TTC549 (cell line): ENCODE results near the gene PLAC8.
A peak's percentile ranks its signal among the peaks of the same experiment; 100 is the strongest.
"Not testable (repeated sequence)": the region's sequence is repeated elsewhere in the genome, so short reads cannot be mapped to it uniquely, and the experiment has no call there.

ENCODE experiments used
- FAIRE-seq: peaks from 2 replicates; lab custom pipeline; 2012; peaks lifted over from hg19 to GRCh38; lab: Jason Lieb, UNC

Gene PLAC8

DNA sequence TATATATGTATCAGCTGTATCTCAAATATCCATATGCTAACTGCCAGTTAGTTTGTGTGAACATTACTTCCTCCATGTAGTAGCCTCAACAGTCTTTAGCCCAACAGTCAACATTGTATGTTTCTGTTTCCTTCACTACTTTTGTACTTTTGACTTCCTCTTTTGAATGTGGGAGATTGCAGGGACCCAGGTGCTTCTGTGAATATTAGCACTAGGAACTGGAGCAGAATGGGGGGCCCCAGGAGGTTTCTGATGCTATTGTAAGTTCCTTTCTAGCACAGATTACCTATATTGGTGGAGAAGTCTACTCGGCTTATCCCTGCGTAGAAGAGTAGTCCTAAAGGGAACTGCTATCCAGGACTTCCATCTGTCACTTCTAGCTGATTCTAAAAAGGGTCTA, 2.3 kb downstream of the PLAC8 start:
- no peak for FAIRE-seq

DNA sequence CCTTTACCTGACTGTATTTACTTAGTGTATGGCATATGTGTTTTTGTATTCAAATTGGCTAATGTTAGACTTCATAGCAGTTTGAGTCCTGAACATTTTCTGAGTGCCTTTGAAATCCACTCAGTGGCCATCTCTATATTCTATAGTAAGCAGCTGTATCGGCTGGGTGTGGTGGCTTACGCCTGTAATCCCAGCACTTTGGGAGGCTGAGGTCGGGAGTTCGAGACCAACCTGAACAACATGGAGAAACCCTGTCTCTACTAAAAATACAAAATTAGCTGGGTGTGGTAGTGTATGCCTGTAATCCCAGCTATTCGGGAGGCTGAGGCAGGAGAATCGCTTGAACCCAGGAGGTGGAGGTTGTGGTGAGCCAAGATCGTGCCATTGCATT, 2.8 kb downstream of the PLAC8 start:
- FAIRE-seq: not testable (repeated sequence)

DNA sequence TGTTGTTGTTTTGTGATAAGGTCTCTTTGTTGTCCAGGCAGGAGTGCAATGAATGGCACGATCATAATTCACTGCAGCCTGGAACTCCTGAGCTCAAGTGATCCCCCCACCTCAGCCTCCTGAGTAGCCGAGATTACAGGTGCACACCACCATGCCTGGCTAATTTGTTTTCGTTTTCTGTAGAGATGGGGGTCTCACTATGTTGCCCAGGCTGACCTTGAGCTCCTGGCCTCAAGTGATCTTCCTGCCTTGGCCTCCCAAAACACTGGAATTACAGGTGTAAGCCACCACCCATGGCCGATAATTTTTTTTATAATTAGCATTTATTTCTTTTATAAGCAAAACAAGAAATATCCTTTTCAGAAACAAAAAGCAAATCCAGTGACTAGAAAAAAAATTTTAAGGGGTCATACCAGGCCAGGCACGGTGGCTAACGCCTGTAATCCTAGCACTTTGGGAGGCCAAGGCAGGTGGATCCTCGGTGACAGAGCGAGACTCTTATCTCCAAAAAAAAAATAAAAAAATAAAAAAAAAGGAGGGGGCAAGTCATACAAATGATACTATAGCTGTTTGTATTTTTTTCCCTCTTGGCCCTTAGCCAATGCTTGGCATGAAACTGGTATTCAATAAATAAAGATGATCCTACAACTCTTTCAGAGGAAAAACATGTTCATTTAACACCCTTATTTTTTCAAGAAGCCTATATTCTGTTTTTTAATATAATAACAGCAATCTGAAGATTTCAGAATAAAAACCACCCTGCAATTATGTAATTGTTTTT, 3.4 kb downstream of the PLAC8 start:
- no peak for FAIRE-seq

DNA sequence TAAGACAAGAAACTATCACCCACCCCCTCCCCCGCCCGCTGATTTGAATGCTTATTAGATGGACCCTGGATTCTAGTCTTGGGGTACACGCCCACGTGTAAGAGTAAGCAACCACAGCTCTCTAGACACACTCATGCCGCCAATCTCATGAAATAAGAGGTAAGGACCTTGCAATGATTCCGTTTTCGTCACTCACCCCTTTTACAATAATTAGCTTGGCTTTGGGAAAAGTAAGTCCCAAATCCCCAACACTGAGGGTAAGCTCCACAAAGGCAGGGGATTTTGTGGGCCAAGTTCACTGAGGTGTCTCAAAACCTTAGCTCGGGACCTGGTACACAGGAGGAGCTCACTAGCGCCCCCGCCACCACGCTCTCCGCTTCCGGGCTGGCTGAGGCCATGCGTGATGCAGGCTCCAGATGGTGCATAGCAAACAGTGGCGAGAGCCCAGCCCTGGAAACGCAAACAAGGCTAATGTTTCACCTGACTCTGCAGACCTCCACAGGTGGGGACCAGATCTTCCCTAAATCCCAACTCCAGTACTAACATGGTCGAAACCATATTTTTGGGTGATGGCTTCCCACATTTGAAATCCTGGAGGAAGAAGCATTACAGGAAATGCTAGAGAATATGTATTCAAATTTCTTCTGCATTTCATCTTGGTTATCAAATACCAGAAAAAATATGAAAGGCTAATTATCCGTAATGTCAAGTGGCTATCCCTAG, 4.1 kb downstream of the PLAC8 start:
- FAIRE-seq: no peak

DNA sequence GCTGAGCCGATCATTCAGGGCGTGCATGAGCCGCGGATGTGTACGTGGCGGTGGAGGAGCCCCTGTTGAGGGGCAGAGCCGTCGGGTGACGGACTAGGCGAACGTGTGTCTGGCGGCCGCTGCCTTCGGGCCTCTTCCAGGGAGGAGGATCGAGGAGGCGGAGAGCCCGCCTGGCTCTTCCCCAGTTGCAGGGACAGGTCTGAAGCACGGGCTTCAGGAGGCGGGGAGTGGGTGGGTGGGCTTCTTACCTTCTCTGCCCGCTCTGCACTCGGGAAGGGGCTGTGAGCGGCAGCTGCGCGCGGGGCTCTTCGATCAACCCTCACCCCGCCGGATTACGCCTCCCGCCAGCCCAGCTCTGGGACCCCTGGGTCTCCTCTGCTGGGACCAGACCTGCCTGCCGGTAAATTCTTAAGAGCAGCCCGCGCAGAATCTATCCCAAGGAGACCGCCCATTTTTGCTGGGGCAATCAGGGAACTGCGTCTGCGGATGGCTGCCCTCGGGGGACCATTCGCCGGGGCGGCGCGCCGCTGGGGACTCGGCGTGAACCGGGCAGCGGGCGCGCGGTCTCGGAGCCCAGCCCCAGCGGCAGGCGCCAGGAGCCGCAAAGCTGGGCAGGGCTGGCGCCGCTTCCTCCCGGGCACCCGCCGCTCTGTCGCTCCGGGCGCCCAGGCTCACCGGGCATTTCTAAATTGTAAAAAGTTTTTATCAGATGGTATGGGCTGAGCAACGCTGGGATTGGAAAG, 4.9 kb downstream of the PLAC8 start:
- FAIRE-seq: no peak

DNA sequence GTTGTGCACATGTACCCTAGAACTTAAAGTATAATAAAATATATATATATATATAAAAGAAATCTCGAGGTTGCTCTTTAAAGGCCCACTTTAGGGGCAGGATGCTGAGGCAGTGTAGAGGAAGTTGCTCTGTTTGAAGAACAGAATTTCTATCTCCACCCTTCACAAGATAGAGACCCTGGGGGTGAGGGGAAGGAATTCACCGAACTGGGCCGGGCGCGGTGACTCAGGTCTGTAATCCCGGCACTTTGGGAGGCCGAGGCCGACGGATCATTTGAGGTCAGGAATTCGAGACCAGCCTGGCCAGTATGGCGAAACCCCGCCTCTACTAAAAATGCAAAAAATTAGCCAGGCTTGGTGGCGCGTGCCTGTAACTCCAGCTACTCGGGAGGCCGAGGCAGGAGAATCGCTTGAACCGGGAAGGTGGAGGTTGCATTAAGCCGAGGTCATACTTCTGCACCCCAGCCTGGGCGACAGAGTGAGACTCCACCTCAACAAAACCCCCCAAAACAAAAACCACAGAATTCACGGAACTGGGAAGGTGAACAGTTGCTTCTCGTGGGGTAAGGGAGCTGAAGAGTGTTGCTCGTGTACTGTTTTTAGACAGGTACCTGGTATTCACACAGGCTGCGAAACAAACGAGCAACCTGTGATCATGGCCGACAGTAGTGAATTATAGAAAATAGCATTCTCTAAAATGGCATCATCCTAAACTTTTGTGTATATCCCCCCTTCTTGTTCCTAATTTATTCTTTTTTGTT, 6.2 kb downstream of the PLAC8 start:
- FAIRE-seq: no peak

DNA sequence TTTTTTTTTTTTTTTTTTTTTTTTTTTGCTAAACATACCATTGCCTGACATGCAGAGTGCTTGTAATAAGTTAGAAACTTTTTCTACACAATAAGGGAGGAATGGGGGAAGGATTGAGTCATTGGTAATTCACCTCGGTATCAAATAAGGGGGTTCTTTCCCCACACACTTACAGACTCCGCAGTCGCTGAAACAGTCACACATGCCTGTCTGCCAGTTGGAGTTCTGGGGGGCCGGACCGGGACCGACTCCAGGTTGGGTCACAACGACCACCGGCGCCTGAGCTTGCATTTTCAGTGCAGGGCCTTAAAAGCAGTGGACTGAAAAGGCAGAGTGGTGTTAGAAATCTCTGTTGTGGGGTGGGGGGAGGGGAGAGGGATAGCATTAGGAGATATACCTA, 6.9 kb downstream of the PLAC8 start:
- FAIRE-seq: no peak

DNA sequence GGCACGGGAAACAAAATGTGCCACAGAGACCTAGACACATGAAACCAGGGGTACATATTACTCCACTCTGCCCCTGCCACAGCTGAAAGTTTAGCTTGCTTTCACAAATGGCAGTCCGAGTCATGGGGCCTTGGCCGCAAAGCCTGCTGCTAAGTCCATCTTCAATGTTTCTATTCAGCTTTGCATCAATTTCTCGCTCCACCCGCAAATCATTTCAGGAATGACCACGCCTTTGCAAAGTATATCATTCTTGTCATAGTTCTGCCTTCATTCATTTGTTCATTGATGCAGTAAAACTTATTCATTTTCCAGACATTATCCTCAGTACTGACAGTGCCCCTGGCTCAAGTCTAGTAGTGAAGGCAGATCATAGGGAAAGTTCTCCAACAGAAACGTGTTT, 9.5 kb downstream of the PLAC8 start:
- no peak for FAIRE-seq

DNA sequence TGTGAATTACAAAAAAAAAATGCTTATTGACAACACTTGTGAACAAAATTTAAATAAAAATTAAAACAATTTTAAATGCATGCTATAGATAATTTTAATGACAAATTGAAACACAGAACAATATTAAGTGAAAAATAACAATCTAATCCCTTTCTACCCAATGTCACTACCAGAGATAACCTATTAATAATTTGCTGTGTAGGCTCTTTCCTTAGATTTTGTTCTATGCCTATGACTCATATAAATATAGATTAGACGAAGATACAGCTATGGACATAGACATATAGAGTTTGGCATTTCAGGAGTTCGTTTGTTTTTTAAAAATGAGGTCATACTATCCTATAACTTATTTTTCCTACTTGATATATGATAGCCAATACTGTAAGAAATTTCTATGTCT, 18.1 kb downstream of the PLAC8 start:
- FAIRE-seq: no peak

DNA sequence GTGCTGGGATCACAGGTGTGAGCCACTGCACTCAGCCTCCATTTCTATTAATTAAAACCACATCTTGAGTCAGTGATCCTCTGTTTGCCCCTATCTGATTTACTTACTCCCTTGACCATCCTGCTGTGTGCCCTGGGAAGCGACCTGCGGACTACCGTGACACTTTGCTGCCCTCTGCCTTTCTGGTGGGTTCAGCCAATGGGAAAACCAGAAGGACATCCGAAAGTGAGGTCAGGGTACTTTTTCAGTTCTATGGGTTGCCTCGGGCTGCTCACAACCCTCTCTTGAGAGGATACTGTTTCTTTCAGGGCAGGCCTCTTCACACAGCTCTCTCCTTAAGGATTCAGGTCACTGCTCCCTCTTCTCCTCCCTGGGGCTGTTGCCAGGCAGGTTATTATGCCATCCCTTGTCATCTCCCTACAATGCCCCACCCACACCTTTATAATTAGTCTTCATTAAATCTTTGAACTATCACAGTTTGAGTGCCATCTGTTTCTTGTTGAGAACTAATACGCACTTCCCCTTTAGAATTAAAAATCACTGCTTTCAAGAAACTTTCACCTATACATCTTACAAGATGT, 21.4 kb downstream of the PLAC8 start:
- no peak for FAIRE-seq

DNA sequence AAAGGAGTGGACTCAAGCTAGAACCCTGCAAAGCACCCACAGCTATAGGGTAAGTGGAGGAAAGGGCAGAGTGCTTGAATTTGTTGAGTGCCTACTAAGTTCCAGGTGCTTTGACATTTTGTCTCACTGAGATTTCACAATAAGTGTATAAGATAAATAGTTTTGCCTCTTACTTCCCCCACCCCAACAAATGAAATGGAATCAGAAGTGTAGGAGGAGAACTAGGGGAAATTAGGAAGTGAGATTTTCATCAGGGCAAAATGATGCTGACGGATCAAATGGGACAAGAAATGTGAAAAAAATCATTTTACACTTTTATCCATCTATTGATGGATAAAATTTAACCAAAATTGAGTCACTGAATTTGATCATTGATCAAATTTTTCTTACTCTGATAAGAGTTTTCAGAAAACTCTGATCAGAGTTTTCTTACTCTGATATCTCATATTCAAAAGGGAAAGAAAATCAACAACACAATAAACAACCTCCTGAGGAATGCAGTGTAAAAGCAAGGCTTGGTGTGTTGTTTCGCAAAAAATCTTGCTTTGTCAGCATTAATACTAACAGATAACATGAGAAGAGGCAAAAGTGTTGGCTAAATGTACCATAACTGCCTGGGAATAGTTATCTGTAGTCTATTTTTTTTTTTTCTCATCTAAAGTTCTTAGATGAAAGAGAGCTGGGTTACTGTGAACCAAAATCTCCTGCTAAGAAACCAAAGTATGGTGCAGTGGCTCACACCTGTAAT, 24.9 kb downstream of the PLAC8 start:
- FAIRE-seq: no peak

DNA sequence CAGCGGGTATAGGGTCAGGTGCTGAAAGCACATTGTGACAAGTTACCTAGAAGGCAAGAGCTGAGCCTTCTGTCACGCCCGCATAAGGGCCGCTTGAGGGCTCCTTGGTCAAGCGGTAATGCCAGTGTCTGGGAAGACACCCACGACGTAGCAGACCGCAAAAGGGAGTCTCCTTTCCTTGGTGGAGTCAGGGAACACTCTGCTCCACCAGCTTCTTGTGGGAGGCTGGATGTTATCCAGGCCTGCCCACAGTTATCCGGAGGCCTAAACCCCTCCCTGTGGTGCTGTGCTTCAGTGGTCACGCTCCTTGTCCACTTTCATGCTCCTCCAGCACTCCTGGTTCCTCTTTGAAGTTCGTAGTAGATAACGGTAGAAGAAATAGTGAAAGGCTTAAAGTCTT, 29.6 kb downstream of the PLAC8 start:
- not testable (repeated sequence) for FAIRE-seq

DNA sequence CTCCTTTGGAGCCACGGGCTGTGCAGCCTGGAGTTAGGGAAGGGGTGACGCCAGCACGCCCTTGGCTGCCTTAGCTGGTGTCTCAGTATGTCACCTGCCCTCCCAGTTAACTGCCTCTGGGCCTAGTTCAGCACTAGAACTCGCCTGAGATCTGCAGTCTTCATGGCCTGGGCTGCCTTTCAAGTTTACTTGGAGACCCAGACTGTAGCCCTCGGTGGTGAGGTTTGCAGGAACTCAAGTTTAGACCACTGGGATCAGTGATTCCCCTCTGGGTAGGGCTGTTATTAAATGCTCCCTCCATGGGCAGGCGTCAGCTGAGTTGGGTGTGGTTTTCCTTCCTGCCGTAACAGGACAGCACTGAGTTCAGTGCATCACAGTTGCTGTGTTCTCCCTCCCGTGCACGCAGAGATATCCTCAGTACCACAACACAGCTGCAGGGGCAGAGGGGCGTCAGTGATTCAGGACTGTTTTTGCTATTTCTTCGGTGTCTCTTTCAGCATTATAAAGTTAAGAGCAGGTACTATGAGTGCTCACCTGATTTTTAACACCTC, 30.5 kb downstream of the PLAC8 start:
- FAIRE-seq: no peak

DNA sequence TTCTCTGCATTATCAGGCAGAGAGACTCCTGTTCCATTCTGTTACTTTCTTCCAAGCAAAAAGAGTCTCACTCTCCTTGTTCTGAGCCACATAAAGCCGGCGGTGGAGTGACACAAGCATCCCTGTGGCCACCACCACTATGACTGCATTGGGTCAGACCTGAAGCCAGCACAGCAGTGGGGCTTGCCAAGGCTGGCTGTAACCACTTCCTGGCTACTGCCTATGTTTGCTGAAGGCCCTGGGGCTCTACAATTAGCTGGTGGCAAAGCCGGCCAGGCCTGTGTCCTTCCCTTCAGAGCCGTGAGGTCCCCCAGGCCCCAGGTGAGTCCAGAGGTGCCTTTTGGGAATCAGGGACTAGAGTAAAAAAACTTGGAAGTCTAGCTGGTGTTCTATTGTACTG, 31.8 kb downstream of the PLAC8 start:
- no peak for FAIRE-seq

DNA sequence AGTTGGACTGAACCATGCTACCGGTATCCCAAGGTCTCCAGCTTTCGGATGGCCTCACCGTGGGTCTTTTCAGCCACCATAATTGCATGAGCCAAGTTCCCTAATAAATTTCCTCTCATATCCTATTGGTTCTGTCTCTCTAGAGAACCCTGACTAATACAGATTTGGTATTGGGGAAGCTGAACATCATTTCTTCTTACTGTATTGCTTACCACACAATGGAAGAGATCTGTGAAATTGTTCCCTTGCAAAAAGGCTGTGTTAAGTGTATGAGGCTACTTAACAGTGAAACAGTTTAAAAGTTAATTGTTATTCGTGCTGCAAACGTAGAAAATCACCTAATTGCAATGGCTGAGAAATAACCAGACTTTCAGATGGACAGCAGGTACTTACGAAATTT, 34.0 kb downstream of the PLAC8 start:
- FAIRE-seq: no peak

DNA sequence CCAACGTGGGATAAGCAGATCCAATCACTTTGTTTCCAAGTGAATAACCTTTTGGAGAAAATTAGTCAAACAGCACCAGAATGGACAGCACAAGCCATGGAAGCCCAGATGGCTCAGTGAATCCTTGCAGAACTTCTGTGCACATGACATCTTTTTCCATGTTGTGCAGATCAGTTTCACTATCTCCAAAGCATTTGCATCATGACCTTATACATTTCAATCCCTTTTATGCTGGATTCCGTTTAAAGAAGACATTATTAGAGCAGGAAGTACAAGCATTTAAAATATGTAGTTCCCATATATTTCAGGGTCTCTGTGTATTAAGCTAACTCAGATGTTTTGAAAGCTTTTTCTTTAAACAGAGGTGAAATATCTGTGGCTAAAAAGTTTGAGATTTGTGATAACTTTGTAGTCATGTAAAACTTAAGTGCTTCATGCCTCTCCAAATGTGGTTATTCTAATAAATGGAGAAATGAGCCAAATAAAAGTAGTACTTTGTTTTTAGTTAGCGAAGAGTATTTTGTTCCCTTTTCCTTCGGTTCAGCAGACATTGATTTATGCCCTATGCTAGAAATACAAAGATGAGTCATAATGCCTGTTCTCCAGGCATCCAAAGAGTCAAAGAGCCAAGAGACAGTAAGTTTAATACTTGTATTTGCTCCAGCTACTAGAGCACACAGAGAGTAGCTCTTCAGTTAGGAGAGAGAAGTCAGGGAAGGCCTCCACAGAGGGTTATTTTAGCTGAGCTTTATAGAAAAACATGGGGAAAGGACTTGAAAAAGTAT, 39.0 kb downstream of the PLAC8 start:
- no peak for FAIRE-seq

DNA sequence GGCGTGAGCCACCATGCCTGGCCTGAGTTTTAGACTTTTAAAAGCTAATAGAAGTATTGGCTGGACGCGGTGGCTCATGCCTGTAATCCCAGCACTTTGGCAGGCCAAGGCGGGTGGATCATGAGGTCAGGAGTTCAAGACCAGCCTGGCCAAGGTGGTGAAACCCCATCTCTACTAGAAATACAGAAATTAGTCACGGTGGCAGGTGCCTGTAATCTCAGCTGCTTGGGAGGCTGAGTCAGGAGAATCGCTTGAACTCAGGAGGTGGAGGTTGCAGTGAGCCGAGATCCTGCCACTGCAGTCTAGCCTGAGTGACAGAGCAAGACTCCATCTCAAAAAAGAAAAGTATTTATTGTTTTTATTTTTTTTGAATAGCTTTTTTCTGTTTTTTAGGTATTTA, 39.7 kb downstream of the PLAC8 start:
- not testable (repeated sequence) for FAIRE-seq

DNA sequence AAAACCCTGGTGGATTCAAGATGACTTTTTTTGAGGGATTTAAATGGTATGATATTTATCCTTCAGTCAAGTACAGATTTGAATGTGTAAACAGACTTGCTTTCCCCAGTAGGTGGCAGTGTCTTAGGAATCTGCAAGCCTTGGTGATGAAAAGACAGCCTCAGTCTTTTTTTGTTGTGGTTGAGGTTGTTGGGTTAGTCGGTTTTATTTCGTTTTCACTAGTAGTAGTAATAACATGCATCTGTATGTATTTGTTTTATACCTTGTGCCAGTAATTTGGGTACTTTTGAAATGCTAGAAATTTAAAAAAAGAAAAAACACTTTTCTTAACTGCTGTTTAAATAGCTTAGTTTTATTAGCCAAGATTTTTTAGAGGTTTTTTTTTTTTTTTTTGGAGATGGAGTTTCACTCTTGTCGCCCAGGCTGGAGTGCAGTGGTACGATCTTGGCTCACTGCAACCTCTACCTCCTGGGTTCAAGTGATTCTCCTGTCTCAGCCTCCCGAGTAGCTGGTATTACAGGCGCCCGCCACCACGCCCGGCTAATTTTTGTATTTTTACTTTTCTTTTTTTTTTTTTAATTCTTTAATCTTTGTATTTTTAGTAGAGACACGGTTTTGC, 40.3 kb downstream of the PLAC8 start:
- FAIRE-seq: peak; percentile 90

DNA sequence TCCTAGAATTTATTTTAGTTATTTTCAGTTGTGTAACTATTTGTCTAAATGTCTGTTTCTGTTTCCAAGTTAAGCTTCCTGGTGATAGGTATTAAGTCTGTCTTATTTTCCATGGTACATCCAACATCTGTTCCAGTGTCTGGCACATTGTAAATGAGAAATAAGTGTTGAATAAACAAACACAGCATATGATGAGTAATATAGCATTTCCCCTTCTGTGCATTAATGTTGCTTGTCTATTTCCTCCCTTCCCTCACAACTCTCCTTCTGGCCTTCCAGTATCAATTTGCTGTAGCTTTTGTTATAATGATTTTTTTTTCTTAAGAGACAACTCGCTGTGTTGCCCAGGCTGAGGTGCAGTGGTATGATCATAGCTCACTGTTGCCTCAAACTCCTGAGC, 43.4 kb downstream of the PLAC8 start:
- no peak for FAIRE-seq
